ENCODE results near the gene SUCO. TPM values are rescaled to one million over a fixed set of nuclear protein-coding genes. Genes with fewer than 3 reads are reported as not detected.
"Not testable (repeated sequence)": the region's sequence is repeated elsewhere in the genome, so short reads cannot be mapped to it uniquely, and the experiment has no call there.

SUCO gene
- polyA plus RNA-seq, 4 donors = 48.2 to 71.1 (median 64.5) TPM

DNA sequence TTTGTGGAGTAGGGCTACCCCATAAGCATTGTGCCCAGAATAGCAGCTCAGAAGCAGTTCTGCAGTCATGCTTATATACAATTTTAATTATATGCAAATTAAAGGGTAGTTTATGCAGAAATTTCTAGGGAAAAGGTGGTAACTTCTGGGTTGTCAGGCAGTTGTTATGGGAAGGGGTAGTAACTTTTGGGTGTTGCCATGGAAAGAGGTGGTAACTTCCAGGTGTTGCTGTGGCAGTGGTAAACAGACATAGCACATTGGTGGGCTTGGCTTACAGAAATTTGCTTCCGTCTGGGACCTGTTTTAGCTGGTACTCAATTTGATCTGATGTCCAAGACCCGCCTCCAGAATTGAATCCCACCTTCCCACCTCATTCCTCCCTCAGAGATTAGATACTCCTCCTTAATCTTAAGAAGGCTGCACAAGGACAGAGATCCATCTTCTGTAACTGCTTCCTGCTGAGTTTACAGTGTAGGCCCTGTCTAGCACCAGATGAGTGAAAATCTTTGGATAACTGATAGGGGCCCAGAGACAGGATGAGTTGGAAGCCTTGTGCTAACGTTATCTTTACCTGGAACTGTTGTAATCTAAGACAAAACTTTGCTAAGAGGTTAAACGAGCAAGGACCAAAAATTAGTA lies 26.7 kb downstream of the SUCO start:
- no peak for DNase-seq (ENCODE audit: low read depth in 4 of 4, low spot score in 3 of 4)

DNA sequence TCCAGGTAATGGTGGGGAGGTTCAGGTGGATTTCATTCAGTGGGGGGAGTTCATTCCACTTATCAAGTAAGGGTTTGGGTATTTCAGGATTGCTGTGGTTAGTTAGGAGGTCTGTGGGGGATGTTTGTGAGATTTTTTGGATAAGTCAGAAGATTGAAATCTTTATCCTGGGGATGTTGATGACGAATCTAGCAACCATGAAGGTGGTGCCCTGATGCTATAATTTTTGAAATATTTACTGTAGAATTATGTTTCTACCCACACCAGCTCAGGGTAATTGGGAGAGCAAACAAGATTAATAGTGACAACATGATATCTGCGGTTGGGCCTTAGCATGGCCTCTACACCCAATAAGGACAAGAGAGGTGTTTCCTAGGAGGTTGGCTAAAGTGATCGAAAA lies 28.3 kb downstream of the SUCO start:
- DNase-seq (ENCODE audit: low read depth in 4 of 4, low spot score in 3 of 4) = no peak

DNA sequence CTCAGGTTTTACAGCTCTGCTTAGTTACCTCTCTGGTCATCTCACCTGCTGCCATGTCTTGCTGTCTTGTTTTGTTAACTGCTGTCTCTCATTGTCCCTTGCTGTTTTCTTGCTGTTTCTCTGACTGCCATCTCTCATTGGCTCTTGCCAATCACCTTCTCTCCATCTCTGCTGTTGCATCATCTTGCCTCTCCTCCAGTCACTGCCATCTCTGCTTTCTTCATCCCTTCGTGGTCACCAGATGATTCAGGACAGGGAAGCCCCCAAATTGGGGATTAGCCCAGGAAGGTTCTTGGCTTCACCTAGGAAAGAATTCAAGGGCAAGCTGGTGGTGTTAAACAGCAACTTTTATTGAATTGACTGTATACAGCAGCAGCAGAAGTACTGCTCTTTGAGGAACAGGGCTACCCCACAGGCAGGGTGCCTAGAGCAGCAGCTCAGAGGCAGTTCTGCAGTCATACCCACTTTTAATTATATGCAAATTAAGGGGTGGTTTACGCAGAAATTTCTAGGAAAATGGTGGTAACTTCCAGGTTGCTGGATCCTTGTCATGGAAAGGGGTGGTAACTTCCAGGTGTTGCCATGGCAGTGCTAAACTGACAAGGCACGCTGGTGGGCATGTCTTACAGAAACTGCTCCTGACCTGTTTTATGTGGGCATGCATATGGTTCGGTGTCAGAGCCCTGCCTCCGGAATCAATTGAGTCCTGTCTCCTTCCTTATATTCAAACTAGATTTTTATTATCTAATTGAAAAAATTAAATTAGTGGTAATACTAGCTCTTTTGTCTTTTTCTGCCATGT lies 33.4 kb downstream of the SUCO start:
- no peak for DNase-seq (ENCODE audit: low read depth in 4 of 4, low spot score in 3 of 4)

DNA sequence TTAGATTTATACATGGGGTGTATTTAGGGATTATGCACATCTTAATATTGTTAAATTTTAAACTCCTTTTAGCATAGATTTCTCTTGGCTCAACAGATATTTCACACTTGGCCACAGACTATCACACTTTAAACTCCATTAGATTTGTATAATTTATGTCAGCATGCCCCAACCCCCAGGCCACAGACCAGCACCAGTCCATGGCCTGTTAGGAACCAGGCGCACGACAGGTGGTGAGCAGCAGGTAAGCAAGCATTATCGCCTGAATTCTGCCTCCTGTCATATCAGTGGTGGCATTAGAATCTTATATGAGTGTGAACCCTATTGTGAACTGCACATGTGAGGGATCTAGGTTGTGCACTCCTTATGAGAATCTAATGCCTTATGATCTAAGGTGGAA lies 34.8 kb downstream of the SUCO start:
- no peak for DNase-seq (ENCODE audit: low read depth in 4 of 4, low spot score in 3 of 4)

DNA sequence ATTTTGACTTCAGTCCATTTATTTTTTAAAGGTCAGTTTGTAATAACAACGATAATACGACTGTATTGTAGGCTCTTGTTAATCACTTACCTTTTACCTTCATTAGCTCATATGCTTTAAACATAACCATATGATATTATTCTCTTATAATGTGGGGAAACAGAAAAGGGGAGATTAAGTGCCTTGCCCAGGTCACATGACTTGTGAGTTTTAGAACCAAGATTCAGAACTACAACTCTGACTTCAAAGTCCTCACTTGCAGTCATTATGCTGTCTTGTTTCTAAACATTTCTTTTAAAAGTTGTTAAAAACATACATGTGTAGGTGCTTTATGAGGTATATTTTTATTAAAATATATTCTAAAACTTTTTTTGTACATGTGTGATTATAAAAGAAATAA lies 41.1 kb downstream of the SUCO start:
- no peak for DNase-seq (ENCODE audit: low read depth in 4 of 4, low spot score in 3 of 4)

DNA sequence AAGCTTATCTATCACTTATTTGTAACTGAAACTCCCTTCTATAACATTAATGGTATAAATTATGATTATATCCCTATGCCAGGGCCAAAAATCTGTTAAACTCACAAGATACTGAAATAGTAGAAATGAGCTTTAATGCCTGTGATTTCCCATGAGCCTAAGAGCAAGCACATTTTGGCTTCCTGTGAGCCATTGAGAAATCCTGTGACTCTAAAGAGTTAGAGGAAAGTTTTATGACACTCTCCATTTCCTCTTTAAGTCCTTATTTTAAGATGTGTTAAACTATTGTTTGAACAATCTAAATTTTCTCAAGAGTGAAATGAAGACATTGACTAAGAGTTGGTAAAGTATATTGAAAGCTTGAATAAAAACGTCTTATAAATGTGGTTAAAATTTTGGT lies 45.6 kb downstream of the SUCO start:
- no peak for DNase-seq (ENCODE audit: low read depth in 4 of 4, low spot score in 3 of 4)

DNA sequence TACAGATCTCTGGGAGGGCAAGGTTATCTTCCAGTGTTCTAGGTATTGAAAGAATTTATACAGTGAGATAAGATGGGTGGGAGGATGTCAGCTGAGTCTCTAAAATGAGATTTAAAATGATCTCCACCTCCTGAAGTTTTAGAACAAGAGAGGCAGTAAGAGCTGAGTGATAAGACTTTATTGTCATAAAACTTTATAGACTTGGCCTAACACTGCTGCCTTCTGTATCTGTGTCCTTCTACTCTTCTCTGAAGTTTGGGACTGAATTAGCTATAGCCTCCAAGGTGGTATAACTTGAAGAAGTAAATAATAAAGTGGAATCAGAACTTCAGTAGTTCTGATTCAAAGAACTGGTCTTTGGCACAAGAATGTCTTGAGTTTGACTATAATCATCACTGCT lies 48.3 kb downstream of the SUCO start:
- DNase-seq (ENCODE audit: low read depth in 4 of 4, low spot score in 3 of 4) = no peak

DNA sequence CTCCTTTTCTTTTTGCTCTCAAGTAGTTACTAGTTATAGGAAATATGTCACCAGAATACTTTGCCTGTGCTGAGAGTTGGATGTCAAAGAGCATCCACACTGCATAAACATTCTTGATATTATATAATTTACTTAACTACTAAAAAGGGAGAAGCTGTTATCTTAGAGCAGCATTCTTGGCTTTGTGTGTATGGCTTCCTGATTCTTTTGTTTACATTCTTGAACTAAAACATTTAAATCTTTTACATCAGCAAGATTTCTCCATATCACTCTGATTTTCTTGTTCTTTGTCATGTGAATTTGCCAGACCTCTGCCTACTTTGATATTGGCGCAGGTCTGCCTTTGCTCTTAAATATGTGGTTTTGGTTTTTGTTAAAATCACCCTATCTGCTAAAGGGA lies 48.8 kb downstream of the SUCO start:
- DNase-seq (ENCODE audit: low read depth in 4 of 4, low spot score in 3 of 4) = no peak

DNA sequence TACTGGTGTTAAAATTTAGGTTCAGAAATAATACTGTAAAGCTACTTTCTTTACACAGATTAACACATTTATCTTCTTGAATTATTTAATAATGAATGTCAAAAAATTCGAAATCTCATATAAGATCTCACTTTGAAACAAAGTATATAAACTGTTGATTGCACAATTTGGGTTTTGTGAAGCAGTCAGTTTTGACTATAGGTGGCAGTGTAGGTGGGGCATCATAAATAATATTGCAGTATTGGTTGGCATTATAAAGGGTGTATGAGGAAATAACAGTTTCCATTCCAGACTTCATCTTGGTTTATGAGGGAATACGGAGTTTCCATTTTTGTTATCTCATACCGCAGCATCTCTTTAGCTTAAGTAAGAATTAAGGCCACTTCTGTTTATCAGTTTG lies 49.9 kb downstream of the SUCO start:
- no peak for DNase-seq (ENCODE audit: low read depth in 4 of 4, low spot score in 3 of 4)

DNA sequence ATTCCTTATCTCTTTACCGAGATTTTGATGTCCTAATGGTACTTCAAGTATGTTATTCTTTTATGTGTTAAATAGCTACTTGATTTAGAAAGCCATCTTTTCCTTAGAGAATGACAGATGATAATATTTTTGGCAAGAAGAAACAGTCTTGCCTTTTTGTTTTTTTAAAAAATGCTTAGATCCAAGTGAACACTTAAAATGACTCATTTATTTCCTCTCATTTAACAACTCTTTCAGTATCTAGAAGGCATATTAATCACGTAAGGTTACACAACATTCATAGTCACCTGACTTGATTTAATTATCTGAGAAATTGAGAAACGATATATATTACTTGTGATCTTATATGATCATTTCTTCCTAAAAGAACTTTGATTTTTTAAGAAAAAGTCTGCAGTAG lies 52.4 kb downstream of the SUCO start:
- no peak for DNase-seq (ENCODE audit: low read depth in 4 of 4, low spot score in 3 of 4)

DNA sequence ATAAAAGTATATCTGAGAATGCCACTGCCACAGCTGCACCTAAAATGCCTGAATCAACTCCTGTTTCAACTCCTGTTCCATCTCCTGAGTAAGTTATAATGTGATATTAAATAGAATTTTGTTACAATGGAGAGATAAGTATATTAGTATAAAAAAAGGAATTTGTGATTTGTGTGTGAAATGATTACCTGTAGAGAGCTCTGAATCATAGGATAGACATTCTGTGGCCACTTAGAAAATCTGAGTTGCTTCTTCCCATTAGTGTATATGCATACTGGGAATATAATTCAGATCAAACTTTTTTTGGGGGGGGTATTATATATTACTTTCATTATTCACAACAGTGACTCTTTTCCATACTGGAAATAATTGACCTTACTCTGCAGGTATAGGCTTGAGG lies 52.9 kb downstream of the SUCO start:
- no peak for DNase-seq (ENCODE audit: low read depth in 4 of 4, low spot score in 3 of 4)

DNA sequence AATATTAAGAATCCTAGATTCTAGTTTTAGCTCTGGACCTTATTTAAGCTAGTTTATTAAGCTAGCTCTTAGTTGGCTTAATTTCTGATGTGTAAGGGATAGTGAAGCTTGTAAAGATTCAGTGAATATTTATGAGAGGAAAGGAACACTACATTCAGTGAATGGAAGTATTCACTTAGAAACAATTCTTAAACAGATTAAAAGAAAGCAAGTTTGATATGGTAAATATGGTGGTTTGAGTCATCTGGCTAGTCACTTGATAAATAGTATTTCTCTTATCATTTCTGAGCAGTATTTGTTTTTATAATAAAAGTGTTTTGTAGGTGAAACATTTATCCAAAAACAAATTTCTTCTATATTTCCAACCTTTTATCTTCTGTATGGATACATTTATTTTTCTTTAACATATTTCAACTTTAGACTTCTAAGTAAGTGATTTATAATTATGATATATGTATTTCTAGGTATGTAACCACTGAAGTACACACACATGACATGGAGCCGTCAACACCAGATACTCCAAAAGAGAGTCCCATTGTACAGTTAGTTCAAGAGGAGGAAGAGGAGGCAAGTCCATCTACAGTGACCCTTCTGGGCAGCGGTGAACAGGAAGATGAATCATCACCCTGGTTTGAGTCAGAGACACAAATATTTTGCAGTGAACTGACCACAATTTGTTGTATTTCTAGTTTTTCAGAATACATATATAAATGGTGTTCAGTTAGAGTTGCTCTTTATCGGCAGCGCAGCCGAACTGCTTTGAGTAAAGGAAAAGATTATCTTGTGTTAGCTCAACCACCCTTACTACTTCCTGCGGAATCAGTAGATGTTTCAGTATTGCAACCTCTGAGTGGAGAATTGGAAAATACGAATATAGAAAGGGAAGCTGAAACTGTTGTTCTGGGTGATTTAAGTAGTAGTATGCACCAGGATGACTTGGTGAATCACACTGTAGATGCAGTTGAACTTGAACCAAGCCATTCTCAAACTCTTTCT lies 55.6 kb downstream of the SUCO start:
- no peak for DNase-seq (ENCODE audit: low read depth in 4 of 4, low spot score in 3 of 4)

DNA sequence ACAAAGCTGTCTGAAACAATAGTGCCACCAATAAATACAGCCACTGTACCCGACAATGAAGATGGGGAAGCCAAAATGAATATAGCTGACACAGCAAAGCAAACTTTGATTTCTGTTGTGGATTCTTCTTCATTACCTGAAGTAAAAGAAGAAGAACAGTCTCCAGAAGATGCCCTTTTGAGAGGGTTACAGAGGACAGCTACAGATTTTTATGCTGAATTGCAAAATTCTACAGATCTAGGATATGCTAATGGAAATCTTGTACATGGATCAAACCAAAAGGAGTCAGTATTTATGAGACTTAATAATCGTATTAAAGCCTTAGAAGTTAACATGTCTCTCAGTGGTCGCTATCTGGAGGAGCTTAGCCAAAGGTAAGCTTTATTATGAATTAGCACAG lies 56.6 kb downstream of the SUCO start:
- no peak for DNase-seq (ENCODE audit: low read depth in 4 of 4, low spot score in 3 of 4)

DNA sequence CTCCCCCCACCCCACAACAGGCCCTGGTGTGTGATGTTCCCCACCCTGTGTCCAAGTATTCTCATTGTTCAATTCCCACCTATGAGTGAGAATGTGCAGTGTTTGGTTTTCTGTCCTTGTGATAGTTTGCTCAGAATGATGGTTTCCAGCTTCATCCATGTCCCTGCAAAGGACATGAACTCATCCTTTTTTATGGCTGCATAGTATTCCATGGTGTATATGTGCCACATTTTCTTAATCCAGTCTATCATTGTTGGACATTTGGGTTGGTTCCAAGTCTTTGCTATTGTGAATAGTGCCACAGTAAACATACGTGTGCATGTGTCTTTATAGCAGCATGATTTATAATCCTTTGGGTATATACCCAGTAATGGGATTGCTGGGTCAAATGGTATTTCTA lies 58.5 kb downstream of the SUCO start:
- DNase-seq (ENCODE audit: low read depth in 4 of 4, low spot score in 3 of 4) = not testable (repeated sequence)

DNA sequence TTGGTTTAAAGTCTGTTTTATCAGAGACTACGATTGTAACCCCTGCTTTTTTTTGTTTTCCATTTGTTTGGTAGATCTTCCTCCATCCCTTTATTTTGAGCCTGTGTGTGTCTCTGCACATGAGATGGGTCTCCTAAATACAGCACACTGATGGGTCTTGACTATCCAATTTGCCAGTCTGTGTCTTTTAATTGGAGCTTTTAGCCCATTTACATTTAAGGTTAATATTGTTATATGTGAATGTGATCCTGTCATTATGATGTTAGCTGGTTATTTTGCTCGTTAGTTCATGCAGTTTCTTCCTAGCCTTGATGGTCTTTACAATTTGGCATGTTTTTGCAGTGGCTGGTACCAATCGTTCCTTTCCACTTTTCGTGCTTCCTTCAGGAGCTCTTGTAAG lies 62.1 kb downstream of the SUCO start:
- not testable (repeated sequence) for DNase-seq (ENCODE audit: low read depth in 4 of 4, low spot score in 3 of 4)

DNA sequence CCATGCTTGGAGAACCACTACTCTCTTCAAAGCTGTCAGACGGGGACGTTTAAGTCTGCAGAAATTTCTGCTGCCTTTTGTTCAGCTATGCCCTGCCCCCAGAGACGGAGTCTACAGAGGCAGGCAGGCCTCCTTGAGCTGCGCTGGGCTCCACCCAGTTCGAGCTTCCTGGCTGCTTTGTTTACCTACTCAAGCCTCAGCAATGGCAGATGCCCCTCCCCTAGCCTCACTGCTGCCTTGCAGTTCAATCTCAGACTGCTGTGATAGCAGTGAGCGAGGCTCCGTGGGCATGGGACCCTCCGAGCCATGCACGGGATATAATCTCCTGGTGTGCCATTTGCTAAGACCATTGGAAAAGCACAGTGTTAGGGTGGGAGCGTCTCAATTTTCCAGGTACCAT lies 63.8 kb downstream of the SUCO start:
- DNase-seq (ENCODE audit: low read depth in 4 of 4, low spot score in 3 of 4) = not testable (repeated sequence)

DNA sequence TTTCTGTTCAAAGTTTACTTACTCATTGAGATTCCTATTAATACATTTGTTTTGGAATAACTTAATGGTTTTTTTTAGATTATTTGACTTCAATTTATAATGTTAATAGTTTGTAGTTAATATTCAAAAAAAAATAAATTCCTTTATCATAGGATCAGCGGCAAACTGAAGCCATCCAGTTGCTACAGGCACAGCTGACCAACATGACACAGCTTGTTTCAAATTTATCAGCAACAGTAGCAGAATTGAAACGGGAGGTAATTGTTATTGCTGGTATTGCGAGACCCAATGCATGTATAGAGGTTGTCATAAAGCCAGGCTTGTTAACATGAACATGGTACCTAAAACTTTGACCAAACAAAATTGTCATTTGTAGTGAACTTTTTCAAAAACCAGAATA lies 67.0 kb downstream of the SUCO start:
- DNase-seq (ENCODE audit: low read depth in 4 of 4, low spot score in 3 of 4) = no peak

DNA sequence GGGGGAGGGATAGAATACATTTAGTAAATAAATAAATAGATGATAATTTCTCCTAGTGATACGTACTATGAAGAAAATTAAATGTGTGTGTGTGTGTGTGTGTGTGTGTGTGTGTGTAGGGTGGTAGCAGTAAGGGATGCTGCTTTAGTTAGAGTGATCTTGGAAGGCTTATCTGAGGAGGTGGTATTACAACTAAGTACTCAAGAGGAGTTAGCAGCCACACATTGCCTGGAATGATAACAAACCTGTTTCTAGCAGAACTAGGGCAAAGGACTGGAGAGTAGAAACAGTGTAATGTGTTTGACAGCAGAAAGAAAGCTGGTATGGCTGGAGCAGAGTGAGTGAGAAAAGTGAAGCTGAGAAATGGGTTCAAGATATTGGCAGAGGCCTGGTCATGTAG lies 67.7 kb downstream of the SUCO start:
- no peak for DNase-seq (ENCODE audit: low read depth in 4 of 4, low spot score in 3 of 4)

DNA sequence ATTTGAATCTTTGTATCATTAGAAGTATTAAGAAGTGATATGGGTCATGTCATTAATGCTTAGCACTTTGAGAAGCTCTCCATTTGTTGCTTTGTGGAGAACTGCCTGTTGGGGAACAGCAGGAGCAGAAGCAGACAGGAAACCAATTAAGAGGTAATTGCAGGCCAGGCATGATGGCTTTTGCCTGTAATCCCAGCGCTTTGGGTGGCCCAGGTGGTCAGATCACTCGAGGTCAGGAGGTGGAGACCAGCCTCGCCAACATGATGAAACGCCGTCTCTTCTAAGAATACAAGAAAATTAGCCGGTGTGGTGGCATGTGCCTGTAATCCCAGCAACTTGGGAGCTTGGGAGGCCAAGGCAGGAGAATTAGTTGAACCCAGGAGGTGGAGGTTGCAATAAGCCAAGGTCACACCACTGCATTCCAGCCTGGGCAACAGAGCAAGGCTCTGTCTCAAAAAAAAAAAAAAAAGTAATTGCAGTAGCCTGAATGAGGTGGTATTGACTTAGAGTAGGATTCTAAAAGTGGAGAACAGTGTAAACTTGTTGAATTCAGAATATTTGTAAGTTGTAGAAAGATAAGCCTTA lies 68.2 kb downstream of the SUCO start:
- DNase-seq (ENCODE audit: low read depth in 4 of 4, low spot score in 3 of 4) = no peak

DNA sequence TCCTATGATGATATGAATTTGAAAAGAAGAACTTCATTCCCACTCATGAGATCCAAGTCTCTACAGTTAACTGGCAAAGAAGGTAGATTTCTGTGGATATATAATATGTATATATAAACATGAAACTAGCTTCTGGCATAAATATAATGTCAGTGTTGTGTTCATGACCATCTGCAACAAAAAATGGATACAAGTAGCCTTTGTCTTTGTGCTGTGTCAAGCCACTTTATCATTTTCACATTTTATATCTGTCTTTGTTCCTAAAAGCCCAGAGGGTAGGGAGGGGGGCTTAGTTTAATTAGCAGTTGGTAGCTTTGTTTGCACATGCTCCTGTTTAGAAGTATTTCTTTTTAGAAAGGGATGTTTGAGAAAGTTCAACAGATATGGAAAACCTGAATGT lies 69.8 kb downstream of the SUCO start:
- DNase-seq (ENCODE audit: low read depth in 4 of 4, low spot score in 3 of 4) = no peak

DNA sequence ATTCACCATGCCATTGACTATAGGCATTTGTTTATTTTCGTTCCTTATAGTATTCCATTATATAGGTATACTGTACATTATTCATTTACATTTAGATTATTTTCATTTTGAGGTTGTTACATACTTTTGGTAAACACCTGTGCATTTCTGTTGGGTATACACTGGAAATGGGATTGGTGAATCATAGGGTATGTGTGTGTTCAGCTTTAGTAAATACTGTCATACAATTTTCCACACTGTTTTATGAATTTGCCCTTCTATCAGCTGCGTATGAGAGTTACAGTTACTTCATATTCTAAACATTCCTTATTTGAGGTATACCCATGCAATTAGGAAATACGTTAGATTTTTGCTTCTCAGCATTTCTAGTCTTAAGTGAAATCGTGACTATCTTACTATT lies 70.9 kb downstream of the SUCO start:
- no peak for DNase-seq (ENCODE audit: low read depth in 4 of 4, low spot score in 3 of 4)

Data from left renal pelvis (tissue), 4 donors.